A549 (cell line): ENCODE results near the gene RAPGEF4. TPM values are rescaled to one million over a fixed set of nuclear protein-coding genes. Genes with fewer than 3 reads are reported as not detected.

ENCODE experiments used
- ATAC-seq, 2 experiments: fragments of 200-7000 bp in 1 of 2; fragments of >200 bp in 1 of 2; cut with Nextera tagmentation in 1 of 2; cut with Tn5 transposase in 1 of 2; 3 replicates each; pipeline versions ENCODE4 v1.8.0 to v1.9.1; 2018 to 2020; ENCODE audit warnings: mild to moderate bottlenecking in 1 of 2, moderate library complexity in 1 of 2
- CTCF ChIA-PET: fragments of 300-600 bp; sonication (Branson Sonifier 250); formaldehyde crosslinking; extraction: SDS; loops from one replicate; lab custom pipeline; 2021; ENCODE audit warnings: antibody characterized with exemption, inconsistent platforms; lab: Yijun Ruan, JAX
- POLR2A ChIA-PET: fragments of 350-600 bp; formaldehyde crosslinking; extraction: SDS; loops from one replicate; lab custom pipeline; 2021; ENCODE audit warnings: antibody characterized with exemption, inconsistent platforms; lab: Yijun Ruan, JAX
- DNase-seq, 2 experiments: peaks; one replicate each; pipeline versions ENCODE4 v3.0.0 to v3.0.0-alpha.2; 2011 to 2016; ENCODE audit warnings: low read depth in 1 of 2, low spot score in 1 of 2
- FAIRE-seq: peaks from 2 replicates; lab custom pipeline; 2011; peaks lifted over from hg19 to GRCh38; lab: Jason Lieb, UNC
- H3K27ac ChIP-seq, 2 experiments: fragments of >200 bp; sonication (Bioruptor Twin); formaldehyde crosslinking; 3 replicates each; pipeline ENCODE4 v1.5.1; 2016 to 2017
- H3K4me1 ChIP-seq: fragments of >200 bp; sonication (Bioruptor Twin); formaldehyde crosslinking; 3 replicates; pipeline ENCODE4 v1.6.1; 2016
- H3K4me2 ChIP-seq: fragments of >200 bp; sonication (Bioruptor Twin); formaldehyde crosslinking; 3 replicates; pipeline ENCODE4 v1.6.1; 2016
- H3K4me3 ChIP-seq: fragments of >200 bp; sonication (Bioruptor Twin); formaldehyde crosslinking; 3 replicates; pipeline ENCODE4 v1.5.1; 2016
- H3K9me3 ChIP-seq: fragments of >200 bp; sonication (Bioruptor Twin); formaldehyde crosslinking; 3 replicates; pipeline ENCODE4 v1.6.1; 2016
- BHLHE40 ChIP-seq: IDR thresholded peaks from 2 replicates; pipeline ENCODE4 v1.6.1; 2012; ENCODE audit warnings: low read depth, low read length, inconsistent platforms
- CBX2 ChIP-seq: fragments of 200-600 bp; sonication (generic); IDR thresholded peaks from 2 replicates; pipeline ENCODE4 v1.6.1; 2016; ENCODE audit warnings: low read depth, mild to moderate bottlenecking, borderline replicate concordance
- CBX8 ChIP-seq: fragments of 200-600 bp; sonication (generic); IDR thresholded peaks from 2 replicates; pipeline ENCODE4 v1.6.1; 2016
- CHD4 ChIP-seq: fragments of 200-600 bp; sonication (generic); IDR thresholded peaks from 2 replicates; pipeline ENCODE4 v1.6.1; 2016; ENCODE audit warnings: antibody characterized with exemption, mild to moderate bottlenecking, borderline replicate concordance
- EHF ChIP-seq: fragments of 250-450 bp; sonication (Bioruptor Pico); IDR thresholded peaks from 2 replicates; pipeline ENCODE4 v1.5.0; 2020; ENCODE audit warnings: mild to moderate bottlenecking
- FOSL2 ChIP-seq, 2 experiments: fragments of 450-650 bp in 1 of 2; fragments of >200 bp in 1 of 2; sonication (Bioruptor Twin) in 1 of 2; formaldehyde crosslinking; IDR thresholded peaks; 2 replicates each; pipeline versions ENCODE4 v1.5.0 to v1.6.1; 2016 to 2020; ENCODE audit warnings: mild to moderate bottlenecking in 1 of 2, moderate library complexity in 1 of 2
- HDAC2 ChIP-seq: fragments of 200-600 bp; sonication (generic); IDR thresholded peaks from 2 replicates; pipeline ENCODE4 v1.6.1; 2016
- HOXA7 ChIP-seq: fragments of 250-450 bp; sonication (Bioruptor Pico); IDR thresholded peaks from 2 replicates; pipeline ENCODE4 v1.5.0; 2020; ENCODE audit warnings: mild to moderate bottlenecking, moderate library complexity
- HOXB13 ChIP-seq: fragments of 250-450 bp; sonication (Bioruptor Pico); IDR thresholded peaks from 2 replicates; pipeline ENCODE4 v1.5.0; 2020; ENCODE audit warnings: low read depth, mild to moderate bottlenecking, moderate library complexity
- JUN ChIP-seq, 2 experiments: fragments of >200 bp; sonication (Bioruptor Twin); formaldehyde crosslinking; IDR thresholded peaks; 2 replicates in 1 of 2; 3 replicates in 1 of 2; pipeline ENCODE4 v1.6.1; 2016 to 2017
- KDM5A ChIP-seq: fragments of 200-600 bp; sonication (generic); IDR thresholded peaks from 2 replicates; pipeline ENCODE4 v1.6.1; 2016; ENCODE audit warnings: antibody characterized with exemption, mild to moderate bottlenecking
- NFE2L2 ChIP-seq: fragments of 150-350 bp; conservative IDR thresholded peaks from 2 replicates; pipeline ENCODE4 v1.6.1; 2014; ENCODE audit warnings: low read length
- NPAS2 ChIP-seq: fragments of 250-450 bp; sonication (Bioruptor Pico); IDR thresholded peaks from 2 replicates; pipeline ENCODE4 v1.8.0; 2022; ENCODE audit warnings: mild to moderate bottlenecking, moderate library complexity, borderline replicate concordance
- POLR2A ChIP-seq: IDR thresholded peaks from 2 replicates; pipeline ENCODE4 v1.6.1; 2012; ENCODE audit warnings: mild to moderate bottlenecking, low read length
- RFX5 ChIP-seq: fragments of 450-650 bp; IDR thresholded peaks from 2 replicates; pipeline ENCODE4 v1.7.1; 2014; ENCODE audit warnings: antibody characterized with exemption, mild to moderate bottlenecking, moderate library complexity
- SREBF2 ChIP-seq: fragments of 450-650 bp; IDR thresholded peaks from 2 replicates; pipeline ENCODE4 v1.6.1; 2014; ENCODE audit warnings: mild to moderate bottlenecking, moderate library complexity
- ZNF302 ChIP-seq: fragments of 250-450 bp; sonication (Bioruptor Pico); IDR thresholded peaks from 2 replicates; pipeline ENCODE4 v1.9.0; 2021; ENCODE audit warnings: inconsistent platforms, mild to moderate bottlenecking, moderate library complexity
- ZSCAN20 ChIP-seq: fragments of 250-450 bp; sonication (Bioruptor Pico); IDR thresholded peaks from 2 replicates; pipeline ENCODE4 v1.8.0; 2022; ENCODE audit warnings: mild to moderate bottlenecking, moderate library complexity
- WGBS: methylation state at CpG from one replicate; pipeline ENCODE4 v1.1.6; 2017; ENCODE audit errors: missing lambda C conversion rate; 5-methylcytosine and 5-hydroxymethylcytosine counted together
- polyA plus RNA-seq, 4 experiments: library from polyadenylated mRNA; depleted of rRNA in 3 of 4; stranded (reverse); fragments of >200 nt; fragmentation: RNase III in 1 of 4; extraction: RNeasy Plus Mini Kit Qiagen cat#74134 plus additional on column Dnase treatment in 1 of 4; gene quantifications; 2 replicates in 3 of 4; 3 replicates in 1 of 4; pipeline ENCODE4 v1.2.3, GENCODE V29; 2011 to 2017
- TF ChIP-seq, protein P1 (sequence below): IDR thresholded peaks from 2 replicates; pipeline ENCODE4 v1.6.1; 2012; ENCODE audit warnings: low read depth, borderline replicate concordance

The RAPGEF4 gene
- polyA plus RNA-seq, 2 of the 4 experiments (the other 2 are of a cell fraction), result 0.18 to 1.1 TPM

DNA sequence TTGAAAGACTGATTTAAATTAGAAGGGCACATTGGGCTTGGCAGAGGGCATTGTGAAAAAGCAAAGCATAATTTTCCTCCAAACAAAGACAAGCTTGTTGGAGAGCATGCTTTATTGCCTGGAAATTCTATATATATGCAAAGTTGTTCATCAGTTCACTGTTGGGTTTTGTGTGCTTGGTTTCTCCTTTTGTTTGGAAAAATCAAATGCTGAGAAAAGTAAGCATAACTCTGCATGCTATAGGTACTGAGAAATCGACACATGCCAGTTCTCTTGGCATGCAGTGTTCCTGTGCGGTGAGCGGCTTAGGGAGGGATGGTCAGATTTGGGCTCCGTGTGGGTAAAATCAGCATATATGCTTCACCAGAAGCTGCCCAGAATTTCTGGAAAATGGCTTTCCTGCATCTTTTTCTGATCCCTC, 161.0 kb downstream of the RAPGEF4 start:
- Histone ChIP-seq H3K4me2 (no peak overlapping the region), H3K4me3 (no peak overlapping the region), H3K4me1 (no peaks in the 10 kb centered on the region), H3K9me3 (no peaks in the 10 kb centered on the region), H3K27ac (no peak overlapping the region)
- 0 out of 2 replicates have a peak, but pooled peaks have one; percentile 64 for TF ChIP-seq CBX8
- no peak for TF ChIP-seq KDM5A
- ChIA-PET CTCF (interaction anchor here (0.7 kb wide), 1 partner anchor 1385 kb away, joined by 3 read pairs; no protein-coding TSS in a partner anchor), POLR2A (no interaction called here)
- 69% methylated on average over 4 of the region's 4 CpGs for WGBS
- ATAC-seq (no peak), DNase-seq (no peak), FAIRE-seq (no peak)

GRCh38 chr2:172900871-172901270, 165.2 kb downstream of the RAPGEF4 start:
- ChIA-PET POLR2A (no interaction called here), CTCF (interaction anchor here (1.5 to 2.6 kb wide), 4 partner anchors 12 to 31 kb away, joined by 3 to 14 read pairs (median 4); no protein-coding TSS in a partner anchor)
- H3K9me3 ChIP-seq, result no peaks in the 10 kb centered on the region
- WGBS, result 37% methylated on average over 3 of the region's 3 CpGs
- FAIRE-seq, result no peak
- no peak overlapping the region for H3K27ac ChIP-seq
- TF ChIP-seq, protein P1, sequence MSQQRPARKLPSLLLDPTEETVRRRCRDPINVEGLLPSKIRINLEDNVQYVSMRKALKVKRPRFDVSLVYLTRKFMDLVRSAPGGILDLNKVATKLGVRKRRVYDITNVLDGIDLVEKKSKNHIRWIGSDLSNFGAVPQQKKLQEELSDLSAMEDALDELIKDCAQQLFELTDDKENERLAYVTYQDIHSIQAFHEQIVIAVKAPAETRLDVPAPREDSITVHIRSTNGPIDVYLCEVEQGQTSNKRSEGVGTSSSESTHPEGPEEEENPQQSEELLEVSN, result no peak
- TF ChIP-seq JUN (IDR thresholded peaks at IDR 0.05) (no peak), NPAS2 (CRISPR knock-in tag) (no peak)
- ATAC-seq, result no peak
- no peak overlapping the region for H3K4me2 ChIP-seq
- no peak for DNase-seq
- H3K4me3 ChIP-seq, result no peak overlapping the region
- no peaks in the 10 kb centered on the region for H3K4me1 ChIP-seq

- TF ChIP-seq ZNF302 (no peak), BHLHE40 (no peak), CBX2 (no peak), FOSL2 (IDR thresholded peaks at IDR 0.05) (no peak), FOSL2 (CRISPR knock-in tag; IDR thresholded peaks at IDR 0.05) (no peak), HOXB13 (CRISPR knock-in tag) (no peak), RFX5 (no peak), HOXA7 (CRISPR knock-in tag) (no peak), CBX8 (no peak), KDM5A (no peak), ZSCAN20 (CRISPR knock-in tag) (no peak), SREBF2 (no peak), POLR2A (no peak)
- TF ChIP-seq, all 56 proteins: peak for 0
- ATAC-seq (no peak), FAIRE-seq (no peak), DNase-seq (no peak)
- Histone ChIP-seq H3K4me3 (no peak overlapping the region), H3K27ac (no peak overlapping the region), H3K4me1 (no peaks in the 10 kb centered on the region), H3K4me2 (no peak overlapping the region), H3K9me3 (no peaks in the 10 kb centered on the region)
- POLR2A ChIA-PET, result no interaction called here
- WGBS, result 39% methylated on average over 4 of the region's 4 CpGs
- CTCF ChIA-PET, result interaction anchor here (0.9 to 2.6 kb wide), 6 partner anchors 11 to 96 kb away, joined by 3 to 14 read pairs (median 4); no protein-coding TSS in a partner anchor
Measured at GRCh38 chr2:172901913-172902312, 166.3 kb downstream of the RAPGEF4 start.

DNA sequence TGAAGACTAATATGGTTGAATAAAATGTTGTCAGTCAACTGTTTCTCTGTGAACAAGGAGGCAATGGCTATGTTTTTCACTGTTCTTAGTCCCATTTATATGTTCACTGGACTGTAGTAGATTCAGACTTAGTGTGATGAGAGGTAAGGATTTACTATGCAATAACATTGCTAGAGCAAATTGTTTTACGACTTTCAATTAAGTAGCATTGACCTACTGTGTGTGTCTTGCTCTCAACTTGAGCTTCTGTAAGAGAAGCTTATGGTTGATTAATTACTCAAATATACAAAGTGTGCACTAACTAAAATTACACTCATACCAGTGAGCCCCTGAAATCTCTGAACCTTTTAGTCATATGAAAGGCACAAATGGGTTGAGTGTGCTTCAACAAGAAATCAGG, 168.6 kb downstream of the RAPGEF4 start:
- H3K9me3 ChIP-seq, result no peaks in the 10 kb centered on the region

More for the DNA sequence above, 168.6 kb downstream of the RAPGEF4 start:
- TF ChIP-seq NFE2L2 (no peak), CHD4 (no peak), FOSL2 (IDR thresholded peaks at IDR 0.05) (no peak), FOSL2 (CRISPR knock-in tag; IDR thresholded peaks at IDR 0.05) (no peak), HDAC2 (no peak), RFX5 (no peak), EHF (CRISPR knock-in tag) (no peak), SREBF2 (no peak)
- TF ChIP-seq, protein P1, result no peak
- Histone ChIP-seq H3K4me2 (no peak overlapping the region), H3K4me3 (no peak overlapping the region), H3K27ac (no peak overlapping the region), H3K4me1 (no peaks in the 10 kb centered on the region)
- CTCF ChIA-PET, result interaction anchor here (4.0 kb wide), 1 partner anchor 28 kb away, joined by 12 read pairs; no protein-coding TSS in a partner anchor
- POLR2A ChIA-PET, result no interaction called here
- ATAC-seq, result no peak
- DNase-seq, result no peak
- no peak for FAIRE-seq
- WGBS, result 86% methylated on average over 1 of the region's 1 CpG
